ENCODE measurements around the gene KCNH2.

The KCNH2 gene

GRCh38 chr7:150951181-150951520 lies 27.0 kb downstream of the KCNH2 start:
- no peak for TF ChIP-seq ZNF560 (tag by site-specific recombination; IDR thresholded peaks at IDR 0.05; ENCODE audit: borderline replicate concordance)
- no peak for TF ChIP-seq ZNF548 (tag by site-specific recombination; IDR thresholded peaks at IDR 0.05)
- TF ChIP-seq PRDM1 (tag by site-specific recombination; IDR thresholded peaks at IDR 0.05), result no peak
- TF ChIP-seq ZNF747 (tag by site-specific recombination; IDR thresholded peaks at IDR 0.05), result no peak
- no peak for TF ChIP-seq ZNF394 (tag by site-specific recombination; IDR thresholded peaks at IDR 0.05; ENCODE audit: borderline replicate concordance)
- no peak for TF ChIP-seq ZSCAN16 (tag by site-specific recombination; IDR thresholded peaks at IDR 0.05)
- TF ChIP-seq ZNF311 (tag by site-specific recombination; IDR thresholded peaks at IDR 0.05; ENCODE audit: borderline replicate concordance), result no peak
- TF ChIP-seq ZBTB6 (tag by site-specific recombination; IDR thresholded peaks at IDR 0.05), result no peak
- no peak for TF ChIP-seq EGR2 (tag by site-specific recombination; IDR thresholded peaks at IDR 0.05; ENCODE audit: low read depth)
- no peak for TF ChIP-seq ZNF426 (tag by site-specific recombination; IDR thresholded peaks at IDR 0.05)
- no peak for TF ChIP-seq ZNF561 (tag by site-specific recombination; IDR thresholded peaks at IDR 0.05; ENCODE audit: borderline replicate concordance)
- TF ChIP-seq ZNF184 (tag by site-specific recombination; IDR thresholded peaks at IDR 0.05), result no peak
- no peak for TF ChIP-seq PBX3 (CRISPR knock-in tag; IDR thresholded peaks at IDR 0.05)
- TF ChIP-seq KLF9 (tag by site-specific recombination; IDR thresholded peaks at IDR 0.05; ENCODE audit: low read depth), result no peak
- TF ChIP-seq KLF7 (tag by site-specific recombination; IDR thresholded peaks at IDR 0.05; ENCODE audit: borderline replicate concordance), result no peak
- TF ChIP-seq ZBTB49 (tag by site-specific recombination; IDR thresholded peaks at IDR 0.05; ENCODE audit: low read depth), result no peak
- no peak for TF ChIP-seq ZNF362 (tag by site-specific recombination; IDR thresholded peaks at IDR 0.05)
- no peak for TF ChIP-seq ZNF416 (tag by site-specific recombination; IDR thresholded peaks at IDR 0.05)
- TF ChIP-seq ZNF391 (tag by site-specific recombination; IDR thresholded peaks at IDR 0.05; ENCODE audit: borderline replicate concordance, low read depth), result no peak
- no peak for TF ChIP-seq MZF1 (tag by site-specific recombination; IDR thresholded peaks at IDR 0.05; ENCODE audit: borderline replicate concordance)
- H3K9me3 ChIP-seq (ENCODE audit: control insufficient read depth, insufficient read depth, low read depth, low read length), result no peaks in the 10 kb centered on the region
- H3K4me1 ChIP-seq (ENCODE audit: control insufficient read depth, insufficient read depth, low read length), result no peaks in the 10 kb centered on the region
- CTCF ChIA-PET, result interaction anchor here (1.5 kb wide), 1 partner anchor 12 kb away, joined by 3 read pairs; no protein-coding TSS in a partner anchor
- H3K36me3 ChIP-seq (ENCODE audit: control insufficient read depth in 2 of 2, insufficient read depth in 1 of 2, low read length in 2 of 2), result peaks cover 0 to 5% of the 10 kb centered on the region in 2 experiments; a peak in 1 of 3 replicates
- POLR2A ChIA-PET, result no interaction called here
- H3K27ac ChIP-seq (ENCODE audit: extremely low read depth, low read depth, low read length), result no peak overlapping the region
- no peak overlapping the region for H3K4me3 ChIP-seq (ENCODE audit: low read depth, low read length)

Data from HEK293 (cell line).